BE2C (cell line): Measurements from ENCODE around the gene ATF1. TPM values are rescaled to one million over a fixed set of nuclear protein-coding genes. Genes with fewer than 3 reads are reported as not detected.

Experiments
- DNase-seq: peaks from one replicate; pipeline ENCODE4 v3.0.0-alpha.2; 2020
- H3K27me3 ChIP-seq: fragments of 250-450 bp; sonication (Bioruptor Pico); 2 replicates; pipeline ENCODE4 v1.5.1; 2020; ENCODE audit warnings: mild to moderate bottlenecking
- H3K36me3 ChIP-seq: fragments of 250-450 bp; sonication (Bioruptor Pico); 2 replicates; pipeline ENCODE4 v1.5.1; 2020; ENCODE audit warnings: mild to moderate bottlenecking
- H3K4me1 ChIP-seq: fragments of 250-450 bp; sonication (Bioruptor Pico); 2 replicates; pipeline ENCODE4 v1.5.1; 2020
- H3K4me3 ChIP-seq: 2 replicates; pipeline ENCODE4 v1.5.1; 2011; ENCODE audit warnings: low read depth, low read length
- H3K9me3 ChIP-seq: fragments of 250-450 bp; sonication (Bioruptor Pico); 2 replicates; pipeline ENCODE4 v1.5.1; 2020
- polyA plus RNA-seq: library from polyadenylated mRNA; unstranded; fragments of >200 nt; gene quantifications from one replicate; pipeline ENCODE4 v1.2.1, GENCODE V29; 2012; ENCODE audit warnings: low read depth, missing spikeins; ENCODE audit not compliant: insufficient read length, insufficient read depth
- TF ChIP-seq, protein P1 (sequence below): IDR thresholded peaks from 2 replicates; pipeline ENCODE4 v1.5.1; 2012; ENCODE audit warnings: mild to moderate bottlenecking, low read depth, low read length

ATF1 gene
- 32.3 TPM for polyA plus RNA-seq

DNA sequence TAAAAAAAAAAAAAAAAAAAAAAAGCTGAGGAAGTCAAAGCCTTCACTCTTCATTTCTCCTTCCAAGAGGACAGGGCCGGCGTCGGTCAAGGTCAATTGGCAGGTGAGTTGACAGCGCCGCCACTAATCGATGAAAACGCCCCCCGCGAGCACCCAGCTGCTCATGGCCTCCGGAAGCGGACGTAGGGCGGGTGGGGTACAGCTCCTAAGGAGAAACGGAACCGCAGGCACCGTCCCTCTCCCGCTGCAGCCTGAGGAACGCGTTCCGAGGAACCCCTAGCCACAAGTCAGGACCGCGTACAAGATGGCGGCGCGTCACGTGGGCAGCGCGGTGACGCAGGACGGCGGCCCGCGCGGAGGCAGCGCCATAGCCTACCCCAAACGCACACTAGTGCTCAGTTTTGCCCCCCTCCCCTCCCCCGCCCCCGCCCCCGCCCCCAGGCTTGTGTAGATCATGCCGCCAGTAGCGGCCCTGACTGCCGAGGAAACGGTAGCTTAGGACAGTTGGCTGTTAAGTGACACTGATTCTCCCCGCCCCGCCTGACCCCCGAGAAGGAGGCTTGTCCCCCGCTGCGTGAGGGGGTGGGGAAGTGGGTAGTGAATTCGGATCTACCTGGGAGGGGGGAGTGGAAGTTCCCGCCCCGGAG is at the start of gene ATF1:
Gene ATF1, plus strand, starts transcription at position 463 of the 647 bp plus-strand sequence. CDS start 16,045 bp downstream, outside the sequence.
- Histone ChIP-seq H3K27me3 (no peaks in the 10 kb centered on the region), H3K4me1 (peaks cover 7% of the 10 kb centered on the region), H3K4me3 (peak within 1 kb of the TSS; percentile 77), H3K36me3 (no peaks in the 10 kb centered on the region), H3K9me3 (no peaks in the 10 kb centered on the region; the same call in 1 of the 2 replicates)
- TF ChIP-seq, protein P1, sequence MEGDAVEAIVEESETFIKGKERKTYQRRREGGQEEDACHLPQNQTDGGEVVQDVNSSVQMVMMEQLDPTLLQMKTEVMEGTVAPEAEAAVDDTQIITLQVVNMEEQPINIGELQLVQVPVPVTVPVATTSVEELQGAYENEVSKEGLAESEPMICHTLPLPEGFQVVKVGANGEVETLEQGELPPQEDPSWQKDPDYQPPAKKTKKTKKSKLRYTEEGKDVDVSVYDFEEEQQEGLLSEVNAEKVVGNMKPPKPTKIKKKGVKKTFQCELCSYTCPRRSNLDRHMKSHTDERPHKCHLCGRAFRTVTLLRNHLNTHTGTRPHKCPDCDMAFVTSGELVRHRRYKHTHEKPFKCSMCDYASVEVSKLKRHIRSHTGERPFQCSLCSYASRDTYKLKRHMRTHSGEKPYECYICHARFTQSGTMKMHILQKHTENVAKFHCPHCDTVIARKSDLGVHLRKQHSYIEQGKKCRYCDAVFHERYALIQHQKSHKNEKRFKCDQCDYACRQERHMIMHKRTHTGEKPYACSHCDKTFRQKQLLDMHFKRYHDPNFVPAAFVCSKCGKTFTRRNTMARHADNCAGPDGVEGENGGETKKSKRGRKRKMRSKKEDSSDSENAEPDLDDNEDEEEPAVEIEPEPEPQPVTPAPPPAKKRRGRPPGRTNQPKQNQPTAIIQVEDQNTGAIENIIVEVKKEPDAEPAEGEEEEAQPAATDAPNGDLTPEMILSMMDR: no peak
- peak; percentile 92 for DNase-seq

DNA sequence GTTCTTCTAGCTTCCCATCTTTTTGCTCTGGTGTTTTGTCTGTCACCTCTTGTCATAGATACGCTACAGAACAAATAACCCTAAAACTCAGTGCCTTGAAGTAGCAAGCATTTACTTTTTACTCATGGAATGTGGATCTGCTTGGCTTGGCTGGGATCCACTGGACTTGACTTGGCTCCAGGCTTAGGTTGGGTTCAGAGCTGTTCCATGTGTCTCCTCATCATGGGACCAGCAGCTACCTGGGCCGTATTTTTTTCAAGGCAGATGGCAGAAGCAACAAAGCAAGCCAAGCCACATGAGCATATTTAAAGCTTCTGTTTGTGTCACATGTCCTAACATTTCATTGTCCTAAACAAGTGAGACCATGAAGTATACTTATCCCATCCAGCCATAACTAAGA is 48.7 kb upstream of the ATF1 start:
- Histone ChIP-seq H3K4me3 (no peak overlapping the region), H3K4me1 (no peaks in the 10 kb centered on the region), H3K36me3 (peaks cover 33% of the 10 kb centered on the region), H3K9me3 (no peaks in the 10 kb centered on the region), H3K27me3 (no peaks in the 10 kb centered on the region)
- DNase-seq: no peak
- TF ChIP-seq, protein P1: no peak

DNA sequence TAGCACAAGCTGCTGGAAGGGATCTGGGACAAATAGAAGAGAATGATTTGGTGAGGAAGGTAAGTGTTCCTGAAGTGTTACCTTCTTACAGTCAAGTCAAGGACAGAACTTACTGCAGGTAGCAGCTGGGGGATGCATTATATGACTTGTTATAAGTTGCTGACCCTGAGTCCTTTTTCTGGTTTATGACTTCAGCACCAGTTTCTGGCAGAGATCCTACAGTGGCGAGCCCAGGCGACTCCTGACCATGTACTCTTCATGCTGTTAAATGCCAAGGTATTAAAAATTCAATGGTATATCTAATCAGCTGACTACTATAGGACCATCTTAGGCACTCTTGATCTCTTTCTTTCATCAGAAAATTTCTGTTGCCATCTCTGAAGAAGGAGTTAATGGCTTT is 45.1 kb upstream of the ATF1 start:
- no peaks in the 10 kb centered on the region for H3K4me1 ChIP-seq
- H3K4me3 ChIP-seq: no peak overlapping the region
- no peaks in the 10 kb centered on the region for H3K27me3 ChIP-seq
- no peak for DNase-seq
- H3K9me3 ChIP-seq: no peaks in the 10 kb centered on the region
- peaks cover 52% of the 10 kb centered on the region for H3K36me3 ChIP-seq
- TF ChIP-seq, protein P1: no peak

DNA sequence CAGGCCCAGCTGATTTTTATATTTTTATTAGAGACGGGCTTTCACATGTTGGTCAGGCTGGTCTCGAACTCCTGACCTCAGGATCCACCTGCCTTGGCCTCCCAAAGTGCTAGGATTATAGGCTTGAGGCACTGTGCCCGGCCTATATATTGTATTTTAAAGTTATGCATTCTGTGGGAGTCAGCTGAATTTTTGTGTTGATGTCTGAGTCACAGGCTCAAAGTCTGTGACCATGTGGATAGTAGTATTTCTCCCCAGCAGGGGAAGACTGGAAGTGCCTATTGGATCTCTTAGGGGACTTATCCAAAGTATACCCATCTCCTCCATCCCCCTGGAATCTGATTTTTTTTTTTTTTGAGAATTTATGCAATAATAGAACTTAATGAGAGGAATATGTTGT is 43.8 kb upstream of the ATF1 start:
- Histone ChIP-seq H3K27me3 (no peaks in the 10 kb centered on the region), H3K4me1 (no peaks in the 10 kb centered on the region), H3K4me3 (no peak overlapping the region), H3K9me3 (no peaks in the 10 kb centered on the region), H3K36me3 (peaks cover 50% of the 10 kb centered on the region)
- TF ChIP-seq, protein P1: no peak
- DNase-seq: no peak

DNA sequence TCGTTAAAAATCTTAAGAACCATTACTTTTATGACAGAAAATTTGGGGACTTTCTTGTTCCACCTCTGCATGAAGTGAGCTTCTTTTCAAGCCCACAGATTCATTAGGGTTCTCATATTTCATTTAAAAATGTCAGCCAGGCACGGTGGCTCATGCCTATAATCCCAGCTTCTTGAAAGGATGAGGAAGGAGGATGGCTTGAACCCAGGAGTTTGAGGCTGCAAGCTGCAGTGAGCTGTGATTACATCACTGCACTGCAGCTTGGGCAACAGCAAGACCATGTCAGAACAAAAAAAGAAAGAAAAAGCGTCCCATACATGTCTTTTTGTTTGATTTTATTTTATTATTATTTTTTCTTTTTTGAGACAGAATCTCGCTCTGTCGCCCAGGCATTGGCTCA is 43.4 kb upstream of the ATF1 start:
- no peaks in the 10 kb centered on the region for H3K4me1 ChIP-seq
- H3K4me3 ChIP-seq: no peak overlapping the region
- H3K9me3 ChIP-seq: no peaks in the 10 kb centered on the region
- peaks cover 46% of the 10 kb centered on the region for H3K36me3 ChIP-seq
- DNase-seq: no peak
- TF ChIP-seq, protein P1: no peak
- H3K27me3 ChIP-seq: no peaks in the 10 kb centered on the region

DNA sequence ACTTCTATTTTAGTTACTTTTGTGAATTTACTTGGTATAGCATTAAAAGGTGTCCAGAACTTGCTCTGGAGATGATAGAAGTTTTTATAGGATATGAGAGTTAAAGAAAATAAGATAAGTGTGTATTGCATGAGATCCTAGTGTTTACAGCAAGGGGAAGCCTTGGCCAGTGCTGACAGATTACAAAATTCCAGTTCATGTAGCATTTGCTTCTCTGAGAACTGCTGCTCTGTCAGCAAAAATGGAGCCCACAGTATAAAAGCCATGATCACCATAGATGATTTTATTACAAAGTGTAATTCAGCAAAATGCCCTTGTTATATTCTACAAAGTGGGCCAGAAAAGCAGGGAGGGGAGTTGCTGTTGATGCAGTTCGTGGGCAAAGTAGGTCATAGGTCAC is 40.0 kb upstream of the ATF1 start:
- Histone ChIP-seq H3K4me1 (no peaks in the 10 kb centered on the region), H3K36me3 (peaks cover 54% of the 10 kb centered on the region), H3K9me3 (no peaks in the 10 kb centered on the region), H3K27me3 (no peaks in the 10 kb centered on the region), H3K4me3 (no peak overlapping the region)
- no peak for DNase-seq
- TF ChIP-seq, protein P1: no peak
